ENCODE measurements around the gene CSRP3.

The CSRP3 gene

GRCh38 chr11:19201737-19202605, at the start of gene CSRP3:
CSRP3 (minus strand) TSS chr11:19201983; CDS start chr11:19192448, 9,535 bp downstream.
- no peak for DNase-seq (ENCODE audit: low spot score)

- DNase-seq (ENCODE audit: low spot score) = no peak
Observed at GRCh38 chr11:19251577-19251976, 49.8 kb upstream of the CSRP3 start.

GRCh38 chr11:19246816-19247215, 45.0 kb upstream of the CSRP3 start:
- no peak for DNase-seq (ENCODE audit: low spot score)

DNA sequence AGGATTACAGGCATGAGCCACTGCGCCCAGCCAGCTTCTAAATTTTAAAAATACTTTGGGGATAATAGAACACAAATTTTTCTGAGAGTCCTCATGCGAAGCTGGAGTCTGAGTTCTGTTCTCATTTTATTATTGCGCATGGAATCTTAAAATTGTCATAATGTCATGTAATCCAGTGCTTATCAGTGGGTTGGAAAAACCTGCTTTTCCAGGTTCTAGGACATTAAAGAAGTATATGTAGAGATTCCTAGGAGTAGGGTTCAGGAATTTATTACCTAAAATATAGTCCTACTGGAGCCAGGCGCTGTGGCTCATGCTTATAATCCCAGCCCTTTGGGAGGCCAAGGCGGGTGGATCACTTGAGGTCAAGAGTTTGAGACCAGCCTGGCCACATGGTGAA, 43.6 kb upstream of the CSRP3 start:
- no peak for DNase-seq (ENCODE audit: low spot score)

GRCh38 chr11:19244621-19245020, 42.8 kb upstream of the CSRP3 start:
- DNase-seq (ENCODE audit: low spot score) = no peak

DNA sequence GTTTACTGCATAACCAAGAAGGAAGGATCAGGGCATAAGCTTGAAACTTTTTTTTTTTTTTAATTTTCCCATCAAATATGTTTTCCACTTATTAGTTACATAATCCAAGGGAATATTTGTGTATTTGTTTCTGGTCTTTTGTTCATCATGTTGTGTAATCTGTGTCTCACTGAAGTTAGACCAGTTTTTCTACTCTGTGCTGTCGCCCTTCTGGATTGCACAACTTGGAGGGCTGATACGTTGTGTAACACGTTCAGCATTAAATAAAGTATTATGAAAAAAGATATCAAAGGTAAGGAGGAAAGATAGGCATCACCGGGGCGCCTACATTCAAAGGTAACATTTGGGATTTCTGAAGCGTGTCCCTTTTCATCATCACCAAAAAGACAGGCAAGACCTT, 42.3 kb upstream of the CSRP3 start:
- DNase-seq (ENCODE audit: low spot score) = no peak

- DNase-seq (ENCODE audit: low spot score) = no peak
Observed at GRCh38 chr11:19243613-19244012, 41.8 kb upstream of the CSRP3 start.

DNA sequence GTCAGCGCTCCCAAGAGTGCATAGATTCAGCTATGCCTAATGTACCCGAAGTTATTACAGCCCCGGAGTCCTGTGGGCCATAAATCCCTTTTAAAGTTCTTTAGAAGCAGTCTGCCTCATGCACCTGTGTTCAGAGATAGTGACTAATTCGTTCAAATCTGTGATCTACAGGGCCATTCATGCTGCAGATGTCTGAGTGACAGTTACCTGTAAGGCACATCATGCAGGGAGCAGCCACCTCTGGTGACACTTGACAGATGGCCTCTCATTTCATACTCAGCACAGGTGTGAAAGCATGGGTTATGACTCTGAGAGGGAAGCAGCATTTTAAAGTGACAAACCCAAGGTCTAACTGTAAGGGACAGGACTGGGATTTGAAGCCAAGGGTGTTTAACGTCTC, 41.4 kb upstream of the CSRP3 start:
- DNase-seq (ENCODE audit: low spot score) = no peak

GRCh38 chr11:19242179-19242932, 40.6 kb upstream of the CSRP3 start:
- no peak for DNase-seq (ENCODE audit: low spot score)

DNA sequence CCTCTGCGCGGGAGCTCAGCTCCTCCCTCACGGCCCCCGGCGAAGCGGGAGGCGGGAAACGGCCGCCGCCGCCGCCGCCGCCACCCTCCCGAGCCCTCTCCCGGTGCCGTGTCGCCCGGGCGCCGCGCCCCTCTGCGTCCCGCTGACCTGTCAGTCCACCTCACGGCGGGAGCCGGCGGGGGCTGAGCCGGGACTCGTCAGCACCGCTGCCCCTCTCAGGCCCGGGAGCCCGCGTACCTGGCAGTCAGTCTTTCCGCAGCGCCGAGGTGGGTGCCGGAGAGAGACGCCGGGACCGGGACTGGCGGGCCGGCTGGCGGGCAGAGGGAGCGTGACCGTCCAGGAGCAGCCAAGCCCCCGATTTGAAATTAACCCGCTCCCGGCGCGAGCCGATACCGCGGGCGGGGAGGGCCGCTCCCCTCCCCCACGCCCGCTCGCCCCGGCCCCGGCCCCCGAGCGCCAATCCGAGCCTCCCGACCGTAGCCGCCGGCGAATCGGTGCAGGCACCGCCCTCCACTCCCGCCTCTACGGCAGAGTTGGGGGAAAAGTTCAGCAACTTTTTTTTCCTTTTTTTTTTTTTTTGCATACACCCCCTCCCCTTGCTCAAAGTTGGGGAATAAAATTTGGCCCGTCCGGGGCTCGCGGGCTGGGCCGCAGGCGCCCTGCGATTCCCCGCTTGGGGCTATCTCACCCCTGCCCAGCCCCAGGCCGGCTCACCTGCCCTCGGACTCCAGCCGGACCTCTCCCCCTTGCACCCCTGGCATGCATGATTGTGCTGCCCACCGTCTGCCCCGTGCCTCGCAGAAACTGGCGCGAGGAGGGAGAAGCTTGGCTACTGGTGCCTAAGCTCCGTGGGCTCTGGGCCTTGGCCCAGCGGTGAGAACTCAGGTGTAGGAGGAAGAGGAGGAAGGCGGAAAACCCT, 39.7 kb upstream of the CSRP3 start:
- no peak for DNase-seq (ENCODE audit: low spot score)

- DNase-seq (ENCODE audit: low spot score) = peak; percentile 96
Observed at GRCh38 chr11:19240420-19241259, 38.9 kb upstream of the CSRP3 start, which contains the start of gene E2F8. E2F8 (minus strand) TSS chr11:19240945; CDS start chr11:19240121, 824 bp downstream.

DNA sequence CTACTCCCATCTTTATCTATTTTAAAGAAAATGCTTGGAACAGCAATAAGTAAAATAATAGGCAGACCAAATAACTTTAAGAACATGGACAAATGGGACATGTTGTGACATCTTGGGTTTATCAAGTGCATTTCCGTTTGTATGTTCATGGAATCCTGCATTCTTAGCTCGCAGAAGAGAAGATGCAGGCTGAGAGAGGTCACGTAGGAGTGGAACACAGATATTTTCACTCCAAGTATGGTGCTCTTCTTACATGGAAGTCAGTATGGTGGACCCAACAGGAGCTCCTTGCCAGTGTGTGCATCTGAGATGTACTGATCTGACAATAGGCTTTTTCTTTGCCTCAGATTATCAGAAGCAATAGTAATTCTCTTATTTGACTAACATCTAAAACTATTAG, 37.3 kb upstream of the CSRP3 start:
- no peak for DNase-seq (ENCODE audit: low spot score)

DNA sequence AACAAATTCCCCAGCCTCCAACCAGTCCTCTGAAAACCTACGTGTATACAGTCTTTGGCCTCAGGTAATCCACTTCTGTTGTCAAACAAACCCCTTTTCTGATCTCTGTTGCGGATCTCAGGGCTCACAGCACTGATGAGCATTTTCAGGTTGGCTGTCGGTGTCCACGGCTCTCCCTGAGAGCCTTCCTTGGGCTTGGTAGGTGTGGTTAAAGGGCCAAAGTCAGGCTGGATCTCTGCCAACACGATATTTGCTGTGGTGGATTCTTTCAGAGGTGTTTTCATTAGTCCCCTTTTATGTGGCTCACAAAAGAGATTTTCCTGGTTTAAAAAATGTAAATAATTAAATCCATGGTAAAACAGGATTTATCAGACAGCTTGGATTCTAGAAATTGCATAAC, 36.0 kb upstream of the CSRP3 start:
- no peak for DNase-seq (ENCODE audit: low spot score)

- DNase-seq (ENCODE audit: low spot score) = no peak
Observed at GRCh38 chr11:19237381-19237780, 35.6 kb upstream of the CSRP3 start.

- DNase-seq (ENCODE audit: low spot score) = no peak
Observed at GRCh38 chr11:19234231-19234817, 32.5 kb upstream of the CSRP3 start.

GRCh38 chr11:19232910-19233503, 31.2 kb upstream of the CSRP3 start:
- DNase-seq (ENCODE audit: low spot score) = peak; percentile 96

- DNase-seq (ENCODE audit: low spot score) = no peak
Observed at GRCh38 chr11:19229671-19230070, 27.9 kb upstream of the CSRP3 start.

GRCh38 chr11:19228968-19229367, 27.2 kb upstream of the CSRP3 start:
- DNase-seq (ENCODE audit: low spot score) = no peak

DNA sequence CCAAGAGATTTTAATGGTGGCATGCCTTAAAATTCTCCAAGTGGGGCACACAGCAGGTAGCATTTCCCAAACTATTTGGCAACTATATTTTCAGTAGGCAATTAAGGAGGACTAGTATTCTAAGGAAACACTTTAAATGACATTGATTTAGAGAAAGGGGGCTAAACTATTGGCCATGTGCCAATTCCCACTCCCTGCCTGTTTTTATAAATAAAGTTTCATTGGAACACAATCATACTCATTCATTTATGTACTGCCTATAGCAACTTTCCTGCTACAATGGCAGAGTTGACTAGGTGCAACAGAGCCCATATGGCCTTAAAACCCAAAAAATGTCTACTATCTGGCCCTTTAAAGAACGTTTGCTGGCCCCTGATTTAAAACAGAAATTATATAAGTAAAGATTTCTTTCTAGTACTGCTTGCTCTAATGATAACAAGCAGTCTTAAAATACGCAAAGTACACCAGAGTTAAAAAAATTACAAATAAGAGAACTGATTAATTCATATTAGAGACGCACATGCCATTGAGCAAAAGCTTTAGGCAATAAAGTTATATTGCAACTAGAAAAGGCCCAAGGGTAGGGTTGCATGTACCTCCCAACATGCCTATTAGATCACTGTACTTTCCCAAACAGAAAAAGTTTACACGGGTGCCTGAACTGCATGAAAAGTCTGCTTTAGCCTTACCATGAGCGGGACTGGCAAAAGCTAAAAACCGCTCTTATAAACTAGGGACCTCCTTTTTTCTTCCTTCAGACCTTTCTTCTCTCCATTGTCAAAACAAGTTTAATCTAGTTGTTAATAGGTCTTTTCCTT, 24.8 kb upstream of the CSRP3 start:
- DNase-seq (ENCODE audit: low spot score) = no peak
